Upper lobe of left lung (tissue), 6 donors: ENCODE data around the gene ITGAE. TPM values are rescaled to one million over a fixed set of nuclear protein-coding genes. Genes with fewer than 3 reads are reported as not detected.
A peak's percentile ranks its signal among the peaks of the same experiment; 100 is the strongest.

Experiments used
- ATAC-seq, 2 donors: fragments of 200-7000 bp; cut with Tn5 transposase; one replicate each; pipeline ENCODE4 v1.9.1; 2022; ENCODE audit warnings: mild to moderate bottlenecking in 2 of 2, moderate library complexity in 2 of 2; ENCODE audit not compliant: low FRiP score in 2 of 2
- DNase-seq, 2 donors: peaks; one replicate each; pipeline ENCODE4 v3.0.0-alpha.2; 2019 to 2020
- H3K27ac ChIP-seq, 4 donors: fragments of 200-600 bp; sonication (generic); one replicate each; pipeline ENCODE4 v1.5.1; 2016 to 2019
- H3K27me3 ChIP-seq, 4 donors: fragments of 200-600 bp; sonication (generic); one replicate each; pipeline ENCODE4 v1.5.1; 2017 to 2019
- H3K36me3 ChIP-seq, 4 donors: fragments of 200-600 bp; sonication (generic); one replicate each; pipeline ENCODE4 v1.5.1; 2016 to 2019
- H3K4me1 ChIP-seq, 4 donors: fragments of 200-600 bp; sonication (generic); one replicate each; pipeline ENCODE4 v1.5.1; 2018 to 2019
- H3K4me3 ChIP-seq, 4 donors: fragments of 200-600 bp; sonication (generic); one replicate each; pipeline ENCODE4 v1.5.1; 2017 to 2019; ENCODE audit warnings: mild to moderate bottlenecking in 2 of 4, moderate library complexity in 1 of 4
- H3K9me3 ChIP-seq, 4 donors: fragments of 200-600 bp; sonication (generic); one replicate each; pipeline ENCODE4 v1.5.1; 2018 to 2019
- CTCF ChIP-seq, 6 experiments: fragments of 450-650 bp in 4 of 6; fragments of 200-600 bp in 2 of 6; sonication (generic) in 2 of 6; IDR thresholded peaks; one replicate each; pipeline ENCODE4 v1.5.1; 2016 to 2019; ENCODE audit warnings: antibody characterized with exemption in 6 of 6
- EP300 ChIP-seq, 4 donors: sonication (generic); formaldehyde crosslinking; IDR thresholded peaks; one replicate each; pipeline ENCODE4 v1.5.1; 2017; ENCODE audit warnings: antibody characterized with exemption in 4 of 4, control low read depth in 2 of 4
- POLR2A ChIP-seq, 4 donors: fragments of 450-650 bp; IDR thresholded peaks; one replicate each; pipeline ENCODE4 v1.5.1; 2016 to 2017; ENCODE audit warnings: antibody characterized with exemption in 4 of 4, mild to moderate bottlenecking in 2 of 4
- POLR2AphosphoS5 ChIP-seq, 2 donors: sonication (generic); formaldehyde crosslinking; IDR thresholded peaks; one replicate each; pipeline ENCODE4 v1.5.1; 2017; ENCODE audit warnings: antibody characterized with exemption in 2 of 2
- WGBS, 2 donors: methylation state at CpG; one replicate each; pipeline ENCODE4 v1.1.5; 2017 to 2018; 5-methylcytosine and 5-hydroxymethylcytosine counted together
- total RNA-seq, 6 donors: library from RNA; depleted of rRNA in 4 of 6; stranded (reverse); fragments of >200 nt in 4 of 6; gene quantifications; one replicate each; pipeline versions ENCODE4 v1.1.0 to v1.2.1, GENCODE V29; 2016 to 2021
- donor health status: DM: no; HTN: no; CAD: no; lungs with moderate emphysema.
- donor health status: DM: no; HTN: yes; CAD: no; lungs with severe emphysema.

The ITGAE gene
- total RNA-seq, 6 donors from 2014 or later = 17.2 to 36.0 (median 26.4) TPM

- no peak for DNase-seq
- TF ChIP-seq POLR2A (IDR thresholded peaks at IDR 0.05) (no peak), CTCF (IDR thresholded peaks at IDR 0.05) (no peak), POLR2AphosphoS5 (IDR thresholded peaks at IDR 0.05) (no peak), EP300 (IDR thresholded peaks at IDR 0.05) (no peak)
- Histone ChIP-seq H3K36me3 (no peaks in the 10 kb centered on the region), H3K27me3 (peaks cover 0 to 12% (median 2%) of the 10 kb centered on the region in 4 donors), H3K27ac (no peak overlapping the region), H3K4me1 (peaks cover 3 to 4% (median 3%) of the 10 kb centered on the region in 4 donors), H3K9me3 (no peaks in the 10 kb centered on the region), H3K4me3 (no peak overlapping the region)
- peak in 1 of 2 donors; percentile 24 for ATAC-seq
- 81 to 92% methylated on average over 7 to 22 of the region's 22 CpGs for WGBS, 2 donors
Measured at GRCh38 chr17:3690094-3690715, 110.8 kb downstream of the ITGAE start.

- H3K27me3 ChIP-seq = peaks cover 0 to 8% (median 2%) of the 10 kb centered on the region in 4 donors
- ATAC-seq (peak in 1 of 2 donors; percentile 29), DNase-seq (peak in 1 of 2 donors; percentile 80)
Measured at GRCh38 chr17:3689262-3690093, 111.5 kb downstream of the ITGAE start.

GRCh38 chr17:3688852-3689261, 112.1 kb downstream of the ITGAE start:
- ATAC-seq = peak in 1 of 2 donors; percentile 41
- TF ChIP-seq EP300 (IDR thresholded peaks at IDR 0.05) (no peak), POLR2A (IDR thresholded peaks at IDR 0.05) (no peak), POLR2AphosphoS5 (IDR thresholded peaks at IDR 0.05) (no peak), CTCF (IDR thresholded peaks at IDR 0.05) (no peak)
- H3K27me3 ChIP-seq = peaks cover 0 to 8% (median 2%) of the 10 kb centered on the region in 4 donors
- WGBS, 2 donors = 66% methylated on average over 4 of the region's 14 CpGs; no CpG with 5 or more reads in 1 of the 2 donors
- DNase-seq = peak in 1 of 2 donors; percentile 46
- H3K27ac ChIP-seq = no peak overlapping the region
- H3K9me3 ChIP-seq = no peaks in the 10 kb centered on the region
- H3K36me3 ChIP-seq = no peaks in the 10 kb centered on the region
- H3K4me3 ChIP-seq = no peak overlapping the region
- no peaks in the 10 kb centered on the region for H3K4me1 ChIP-seq

More at GRCh38 chr17:3689262-3690093, 111.5 kb downstream of the ITGAE start:
- Histone ChIP-seq H3K4me1 (no peaks in the 10 kb centered on the region), H3K36me3 (no peaks in the 10 kb centered on the region), H3K27ac (no peak overlapping the region), H3K9me3 (no peaks in the 10 kb centered on the region), H3K4me3 (no peak overlapping the region)
- TF ChIP-seq POLR2AphosphoS5 (IDR thresholded peaks at IDR 0.05) (no peak), POLR2A (IDR thresholded peaks at IDR 0.05) (no peak), EP300 (IDR thresholded peaks at IDR 0.05) (no peak), CTCF (IDR thresholded peaks at IDR 0.05) (no peak)
- WGBS, 2 donors = 87 to 89% methylated on average over 30 to 42 of the region's 44 CpGs

DNA sequence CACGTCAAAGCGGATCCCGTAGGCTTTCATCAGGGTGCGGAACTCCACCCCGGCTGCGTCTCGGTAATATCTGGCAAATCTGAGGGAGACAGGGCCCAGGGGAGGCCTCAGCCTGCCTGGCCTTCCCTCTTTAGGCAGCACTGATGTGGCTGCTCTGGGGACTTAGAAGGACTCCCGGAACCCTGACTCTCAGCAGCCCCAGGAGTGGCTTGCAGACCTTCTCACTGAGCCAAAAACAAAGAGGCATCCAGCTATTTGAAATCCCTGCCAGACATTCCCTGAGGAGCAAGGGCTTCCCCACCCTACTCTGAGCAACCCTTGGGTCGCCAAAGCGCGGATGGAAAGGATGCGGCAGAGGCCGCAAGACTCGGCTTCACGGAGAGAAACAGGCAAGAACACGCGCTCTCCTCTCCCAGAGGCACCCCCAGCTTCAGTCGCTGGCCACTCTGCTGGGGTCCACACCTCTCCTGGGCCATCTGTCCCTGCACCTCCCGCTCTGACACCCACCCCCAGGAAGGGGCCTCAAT, 112.9 kb downstream of the ITGAE start:
- Histone ChIP-seq H3K27ac (no peak overlapping the region), H3K4me1 (no peaks in the 10 kb centered on the region), H3K4me3 (no peak overlapping the region), H3K9me3 (no peaks in the 10 kb centered on the region), H3K27me3 (peaks cover 0 to 8% (median 2%) of the 10 kb centered on the region in 4 donors), H3K36me3 (no peaks in the 10 kb centered on the region)
- ATAC-seq (no peak), DNase-seq (peak in 1 of 2 donors; percentile 42)
- WGBS, 2 donors = 43 to 59% methylated on average over 11 to 16 of the region's 19 CpGs
- TF ChIP-seq CTCF (IDR thresholded peaks at IDR 0.05) = no peak
- TF ChIP-seq POLR2AphosphoS5 (IDR thresholded peaks at IDR 0.05) = no peak
- TF ChIP-seq POLR2A (IDR thresholded peaks at IDR 0.05) = no peak
